Measurements from ENCODE around the gene NSMCE1.

NSMCE1 gene

GRCh38 chr16:27285676-27286196 lies 17.2 kb upstream of the NSMCE1 start:
- no peak for TF ChIP-seq ARNTL (CRISPR knock-in tag; IDR thresholded peaks at IDR 0.05; ENCODE audit: borderline replicate concordance, low read depth)
- ATAC-seq: no peak

DNA sequence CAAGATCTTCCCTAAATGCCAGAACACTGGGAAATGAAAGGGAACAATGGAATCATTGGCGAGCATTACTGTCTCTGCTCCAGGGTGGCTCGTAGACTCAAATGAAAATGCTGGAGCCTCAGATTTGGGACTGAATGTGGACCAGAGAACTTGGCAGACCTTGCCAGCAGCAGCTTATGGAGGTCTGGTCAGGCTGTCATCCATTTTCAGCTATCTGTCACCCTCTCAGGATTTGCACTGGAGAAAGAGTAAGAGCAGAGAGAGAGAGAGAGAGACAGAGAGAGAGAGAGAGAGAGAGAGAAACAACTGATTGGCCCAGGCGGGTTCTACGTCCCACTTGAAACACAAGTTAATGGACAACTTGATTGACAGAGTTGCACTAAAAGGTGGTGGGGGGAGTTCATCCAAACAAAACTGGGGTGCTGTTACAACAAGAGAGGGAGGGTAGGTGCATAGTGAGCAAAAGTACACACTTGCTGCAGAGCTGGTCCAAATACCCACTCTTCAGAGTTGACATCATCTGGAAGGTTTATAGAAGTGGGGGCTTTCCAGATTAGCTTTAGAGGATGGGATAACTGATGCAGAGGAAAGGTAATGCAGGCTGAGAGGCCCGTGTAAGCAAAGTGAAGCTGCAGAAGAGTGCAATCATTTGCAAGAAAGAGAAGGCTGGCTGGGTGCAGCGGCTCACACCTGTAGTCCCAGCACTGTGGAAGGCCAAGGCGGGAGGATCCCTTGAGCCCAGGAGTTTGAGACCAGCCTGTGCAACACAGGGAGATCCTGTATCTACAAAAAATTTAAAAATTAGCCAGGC lies 16.5 kb upstream of the NSMCE1 start:
- no peak for ATAC-seq
- TF ChIP-seq ZFP30 (CRISPR knock-in tag; IDR thresholded peaks at IDR 0.05) (no peak), ZFP3 (CRISPR knock-in tag; IDR thresholded peaks at IDR 0.05) (no peak), ARNTL (CRISPR knock-in tag; IDR thresholded peaks at IDR 0.05; ENCODE audit: borderline replicate concordance, low read depth) (no peak), TOX (CRISPR knock-in tag; IDR thresholded peaks at IDR 0.05; ENCODE audit: borderline replicate concordance) (no peak)
- TF ChIP-seq, protein P1, sequence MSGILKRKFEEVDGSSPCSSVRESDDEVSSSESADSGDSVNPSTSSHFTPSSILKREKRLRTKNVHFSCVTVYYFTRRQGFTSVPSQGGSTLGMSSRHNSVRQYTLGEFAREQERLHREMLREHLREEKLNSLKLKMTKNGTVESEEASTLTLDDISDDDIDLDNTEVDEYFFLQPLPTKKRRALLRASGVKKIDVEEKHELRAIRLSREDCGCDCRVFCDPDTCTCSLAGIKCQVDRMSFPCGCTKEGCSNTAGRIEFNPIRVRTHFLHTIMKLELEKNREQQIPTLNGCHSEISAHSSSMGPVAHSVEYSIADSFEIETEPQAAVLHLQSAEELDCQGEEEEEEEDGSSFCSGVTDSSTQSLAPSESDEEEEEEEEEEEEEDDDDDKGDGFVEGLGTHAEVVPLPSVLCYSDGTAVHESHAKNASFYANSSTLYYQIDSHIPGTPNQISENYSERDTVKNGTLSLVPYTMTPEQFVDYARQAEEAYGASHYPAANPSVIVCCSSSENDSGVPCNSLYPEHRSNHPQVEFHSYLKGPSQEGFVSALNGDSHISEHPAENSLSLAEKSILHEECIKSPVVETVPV (CRISPR knock-in tag; IDR thresholded peaks at IDR 0.05): no peak

DNA sequence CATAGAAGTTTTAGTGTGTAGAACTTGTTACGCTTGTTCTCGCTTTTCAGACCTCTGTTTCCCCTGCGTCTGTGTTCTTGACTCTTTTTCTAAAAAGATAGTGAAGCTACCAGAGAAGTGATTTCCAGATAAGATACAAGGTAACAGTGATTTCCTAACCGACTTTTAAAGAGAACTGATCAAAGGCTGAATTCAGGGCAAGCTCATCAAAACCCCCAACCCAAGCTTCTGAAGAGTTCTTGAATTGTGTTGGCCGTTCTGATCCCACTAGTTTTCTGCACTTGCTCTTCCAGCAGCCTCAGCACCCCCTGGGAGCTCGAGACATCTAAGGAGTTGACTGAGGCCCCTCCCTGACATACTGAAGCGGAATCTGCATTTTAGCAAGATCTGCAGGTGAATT lies 12.7 kb upstream of the NSMCE1 start:
- ATAC-seq: no peak
- no peak for TF ChIP-seq GLIS3 (CRISPR knock-in tag; IDR thresholded peaks at IDR 0.05)
- TF ChIP-seq ESRRG (CRISPR knock-in tag; IDR thresholded peaks at IDR 0.05): no peak
- no peak for TF ChIP-seq TSHZ2 (CRISPR knock-in tag; IDR thresholded peaks at IDR 0.05)
- no peak for TF ChIP-seq ZNF565 (CRISPR knock-in tag; conservative IDR thresholded peaks at IDR 0.05; ENCODE audit: low read depth)
- TF ChIP-seq, protein P2, sequence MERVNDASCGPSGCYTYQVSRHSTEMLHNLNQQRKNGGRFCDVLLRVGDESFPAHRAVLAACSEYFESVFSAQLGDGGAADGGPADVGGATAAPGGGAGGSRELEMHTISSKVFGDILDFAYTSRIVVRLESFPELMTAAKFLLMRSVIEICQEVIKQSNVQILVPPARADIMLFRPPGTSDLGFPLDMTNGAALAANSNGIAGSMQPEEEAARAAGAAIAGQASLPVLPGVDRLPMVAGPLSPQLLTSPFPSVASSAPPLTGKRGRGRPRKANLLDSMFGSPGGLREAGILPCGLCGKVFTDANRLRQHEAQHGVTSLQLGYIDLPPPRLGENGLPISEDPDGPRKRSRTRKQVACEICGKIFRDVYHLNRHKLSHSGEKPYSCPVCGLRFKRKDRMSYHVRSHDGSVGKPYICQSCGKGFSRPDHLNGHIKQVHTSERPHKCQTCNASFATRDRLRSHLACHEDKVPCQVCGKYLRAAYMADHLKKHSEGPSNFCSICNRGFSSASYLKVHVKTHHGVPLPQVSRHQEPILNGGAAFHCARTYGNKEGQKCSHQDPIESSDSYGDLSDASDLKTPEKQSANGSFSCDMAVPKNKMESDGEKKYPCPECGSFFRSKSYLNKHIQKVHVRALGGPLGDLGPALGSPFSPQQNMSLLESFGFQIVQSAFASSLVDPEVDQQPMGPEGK (CRISPR knock-in tag; IDR thresholded peaks at IDR 0.05; ENCODE audit: borderline replicate concordance): no peak
- TF ChIP-seq TCF4 (CRISPR knock-in tag; IDR thresholded peaks at IDR 0.05; ENCODE audit: borderline replicate concordance): no peak

DNA sequence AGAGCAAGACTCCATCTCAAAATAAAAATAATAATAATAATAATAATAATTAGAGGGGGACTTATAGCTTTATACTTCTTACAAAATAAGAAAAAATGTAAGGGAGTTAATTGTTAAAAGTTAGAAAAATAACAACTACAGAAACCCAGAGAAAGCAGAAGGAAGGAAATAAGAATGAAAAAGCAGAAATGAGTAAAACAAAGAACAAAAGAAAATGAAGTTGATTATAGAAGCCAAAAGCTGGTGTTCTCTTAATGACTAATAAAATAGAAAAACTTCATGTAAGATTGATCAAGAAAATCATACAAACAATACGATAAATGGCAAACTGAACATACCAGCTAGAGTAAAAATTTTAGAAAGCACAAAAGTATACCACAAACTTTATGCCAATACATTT lies 6.8 kb upstream of the NSMCE1 start:
- no peak for ATAC-seq
- TF ChIP-seq ISL1 (CRISPR knock-in tag; IDR thresholded peaks at IDR 0.05) (no peak), CREB5 (CRISPR knock-in tag; IDR thresholded peaks at IDR 0.05; ENCODE audit: low read depth) (no peak), SNAI2 (CRISPR knock-in tag; IDR thresholded peaks at IDR 0.05) (no peak), ZFP30 (CRISPR knock-in tag; IDR thresholded peaks at IDR 0.05) (no peak), TCF4 (CRISPR knock-in tag; IDR thresholded peaks at IDR 0.05; ENCODE audit: borderline replicate concordance) (no peak), TSHZ2 (CRISPR knock-in tag; IDR thresholded peaks at IDR 0.05) (no peak), GLIS3 (CRISPR knock-in tag; IDR thresholded peaks at IDR 0.05) (no peak), ESRRG (CRISPR knock-in tag; IDR thresholded peaks at IDR 0.05) (no peak), OSR1 (CRISPR knock-in tag; IDR thresholded peaks at IDR 0.05) (no peak), ARNTL (CRISPR knock-in tag; IDR thresholded peaks at IDR 0.05; ENCODE audit: borderline replicate concordance, low read depth) (no peak), ZC3H10 (CRISPR knock-in tag; IDR thresholded peaks at IDR 0.05) (no peak), ZFP3 (CRISPR knock-in tag; IDR thresholded peaks at IDR 0.05) (no peak), RARB (CRISPR knock-in tag; IDR thresholded peaks at IDR 0.05) (no peak), ZNF70 (CRISPR knock-in tag; IDR thresholded peaks at IDR 0.05) (no peak), TOX (CRISPR knock-in tag; IDR thresholded peaks at IDR 0.05; ENCODE audit: borderline replicate concordance) (no peak), PPARA (CRISPR knock-in tag; IDR thresholded peaks at IDR 0.05; ENCODE audit: borderline replicate concordance) (no peak)
- TF ChIP-seq, protein P3, sequence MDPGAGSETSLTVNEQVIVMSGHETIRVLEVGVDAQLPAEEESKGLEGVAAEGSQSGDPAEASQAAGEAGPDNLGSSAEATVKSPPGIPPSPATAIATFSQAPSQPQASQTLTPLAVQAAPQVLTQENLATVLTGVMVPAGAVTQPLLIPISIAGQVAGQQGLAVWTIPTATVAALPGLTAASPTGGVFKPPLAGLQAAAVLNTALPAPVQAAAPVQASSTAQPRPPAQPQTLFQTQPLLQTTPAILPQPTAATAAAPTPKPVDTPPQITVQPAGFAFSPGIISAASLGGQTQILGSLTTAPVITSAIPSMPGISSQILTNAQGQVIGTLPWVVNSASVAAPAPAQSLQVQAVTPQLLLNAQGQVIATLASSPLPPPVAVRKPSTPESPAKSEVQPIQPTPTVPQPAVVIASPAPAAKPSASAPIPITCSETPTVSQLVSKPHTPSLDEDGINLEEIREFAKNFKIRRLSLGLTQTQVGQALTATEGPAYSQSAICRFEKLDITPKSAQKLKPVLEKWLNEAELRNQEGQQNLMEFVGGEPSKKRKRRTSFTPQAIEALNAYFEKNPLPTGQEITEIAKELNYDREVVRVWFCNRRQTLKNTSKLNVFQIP (CRISPR knock-in tag; IDR thresholded peaks at IDR 0.05; ENCODE audit: borderline replicate concordance, low read depth): no peak
- TF ChIP-seq, protein P1 (CRISPR knock-in tag; IDR thresholded peaks at IDR 0.05): no peak

All from SK-N-SH treated with all-trans-retinoic acid at 6 μM for 48 hours (cell line).